WTC11 (cell line): ENCODE results near the gene DHRS4L2. TPM values are rescaled to one million over a fixed set of nuclear protein-coding genes. Genes with fewer than 3 reads are reported as not detected.
"Not testable (repeated sequence)": the region's sequence is repeated elsewhere in the genome, so short reads cannot be mapped to it uniquely, and the experiment has no call there.

Experiments
- ATAC-seq: fragments of 200-7000 bp; cut with Tn5 transposase; 2 replicates; pipeline ENCODE4 v1.10.0; 2021; ENCODE audit warnings: mild to moderate bottlenecking, moderate library complexity
- CTCF ChIA-PET: fragments of 300-600 bp; sonication (Branson Sonifier 250); formaldehyde crosslinking; loops from one replicate; lab custom pipeline; 2021; ENCODE audit warnings: antibody characterized with exemption; lab: Charles Lee
- POLR2A ChIA-PET: fragments of 350-600 bp; sonication (Branson Sonifier 250); formaldehyde crosslinking; loops from one replicate; lab custom pipeline; 2021; ENCODE audit warnings: antibody characterized with exemption; lab: Charles Lee
- DNase-seq: peaks from one replicate; pipeline ENCODE4 v3.0.0; 2021; ENCODE audit warnings: low spot score
- H3K27ac Mint-ChIP-seq: 2 replicates; pipeline ENCODE4 v1.8.0; 2021; ENCODE audit warnings: mixed read lengths
- H3K27me3 Mint-ChIP-seq: 2 replicates; pipeline ENCODE4 v1.8.0; 2021; ENCODE audit warnings: low read depth, mild to moderate bottlenecking, moderate library complexity, mixed read lengths
- H3K36me3 Mint-ChIP-seq: 2 replicates; pipeline ENCODE4 v1.8.0; 2021; ENCODE audit warnings: mixed read lengths
- H3K4me1 Mint-ChIP-seq: 2 replicates; pipeline ENCODE4 v1.8.0; 2022; ENCODE audit warnings: mixed read lengths
- H3K4me3 Mint-ChIP-seq: 2 replicates; pipeline ENCODE4 v1.8.0; 2021; ENCODE audit warnings: mild to moderate bottlenecking, moderate library complexity, mixed read lengths
- H3K9me3 Mint-ChIP-seq: 2 replicates; pipeline ENCODE4 v1.8.0; 2021; ENCODE audit warnings: mixed read lengths
- ARID4B ChIP-seq: sonication (generic); formaldehyde crosslinking; IDR thresholded peaks from 2 replicates; pipeline ENCODE4 v1.8.0; 2023; ENCODE audit warnings: missing genetic modification reagents, mild to moderate bottlenecking, borderline replicate concordance
- ETV6 ChIP-seq: sonication (generic); formaldehyde crosslinking; IDR thresholded peaks from 2 replicates; pipeline ENCODE4 v1.8.1; 2022; ENCODE audit warnings: mild to moderate bottlenecking, missing genetic modification reagents
- GABPB1 ChIP-seq: sonication (generic); formaldehyde crosslinking; IDR thresholded peaks from 2 replicates; pipeline ENCODE4 v1.8.1; 2023; ENCODE audit warnings: mild to moderate bottlenecking, missing genetic modification reagents
- GTF2I ChIP-seq: fragments of 250-450 bp; sonication (Bioruptor Pico); conservative IDR thresholded peaks from 2 replicates; pipeline ENCODE4 v1.4.0; 2021; ENCODE audit warnings: mild to moderate bottlenecking
- HMGXB4 ChIP-seq: sonication (generic); formaldehyde crosslinking; IDR thresholded peaks from 2 replicates; pipeline ENCODE4 v1.8.1; 2023; ENCODE audit warnings: mild to moderate bottlenecking, moderate library complexity, missing genetic modification reagents
- PRDM15 ChIP-seq: sonication (generic); formaldehyde crosslinking; IDR thresholded peaks from 2 replicates; pipeline ENCODE4 v1.8.0; 2022; ENCODE audit warnings: missing genetic modification reagents
- TP53 ChIP-seq: sonication (generic); formaldehyde crosslinking; IDR thresholded peaks from 2 replicates; pipeline ENCODE4 v1.8.1; 2023; ENCODE audit warnings: mild to moderate bottlenecking, missing genetic modification reagents
- ZNF671 ChIP-seq: fragments of 250-450 bp; sonication (Bioruptor Pico); IDR thresholded peaks from 2 replicates; pipeline ENCODE4 v1.8.0; 2021; ENCODE audit warnings: mild to moderate bottlenecking
- total RNA-seq: library from RNA; stranded (reverse); gene quantifications from 3 replicates; pipeline ENCODE4 v1.2.3, GENCODE V29; 2021
- TF ChIP-seq, protein P1 (sequence below): fragments of 200-600 bp; IDR thresholded peaks from 2 replicates; pipeline ENCODE4 v1.8.0; 2022; ENCODE audit warnings: antibody characterized with exemption
- TF ChIP-seq, protein P2 (sequence below): sonication (generic); formaldehyde crosslinking; IDR thresholded peaks from 2 replicates; pipeline ENCODE4 v1.8.1; 2023; ENCODE audit warnings: mild to moderate bottlenecking, missing genetic modification reagents

DHRS4L2 gene
- total RNA-seq, 1 experiment from 2014 or later, result 10.2 TPM

DNA sequence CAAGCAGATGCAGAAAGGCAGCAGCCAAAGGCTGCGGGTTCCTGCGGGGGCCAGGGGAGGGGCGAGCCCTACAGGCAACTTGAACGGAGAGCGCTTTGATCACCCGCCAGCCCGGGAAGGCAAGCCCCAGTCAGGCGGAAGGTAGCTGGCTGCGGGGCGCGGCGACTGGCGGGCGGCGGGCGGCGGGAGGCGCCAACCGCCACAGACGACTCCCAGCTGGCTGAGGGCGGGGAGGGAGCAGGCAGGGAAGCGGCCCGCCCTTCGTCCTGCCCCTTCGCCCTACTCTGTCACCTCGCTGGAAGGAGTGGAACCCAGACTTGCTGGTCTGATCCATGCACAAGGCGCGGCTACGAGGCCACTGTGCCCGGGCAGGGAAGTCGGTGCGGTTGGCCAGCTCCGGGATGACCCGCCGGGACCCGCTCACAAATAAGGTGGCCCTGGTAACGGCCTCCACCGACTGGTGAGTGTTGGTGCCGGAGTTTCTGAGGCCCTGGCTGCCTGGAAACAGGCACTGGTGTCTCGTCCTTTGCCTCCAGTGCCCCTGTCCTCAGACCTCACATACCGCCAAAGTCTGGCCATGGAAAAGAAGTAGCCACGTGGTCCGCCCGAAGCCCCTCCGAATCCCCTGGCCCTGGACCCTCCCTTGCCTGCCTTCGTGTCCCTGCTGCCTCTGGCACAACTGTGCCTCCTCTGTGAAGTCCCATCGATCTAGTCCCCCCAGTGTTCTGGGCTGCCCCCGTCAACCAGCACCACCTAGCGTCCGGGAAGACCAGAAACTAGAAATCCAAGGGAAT is 47.6 kb downstream of the DHRS4L2 start (continued):
- TF ChIP-seq, protein P1, sequence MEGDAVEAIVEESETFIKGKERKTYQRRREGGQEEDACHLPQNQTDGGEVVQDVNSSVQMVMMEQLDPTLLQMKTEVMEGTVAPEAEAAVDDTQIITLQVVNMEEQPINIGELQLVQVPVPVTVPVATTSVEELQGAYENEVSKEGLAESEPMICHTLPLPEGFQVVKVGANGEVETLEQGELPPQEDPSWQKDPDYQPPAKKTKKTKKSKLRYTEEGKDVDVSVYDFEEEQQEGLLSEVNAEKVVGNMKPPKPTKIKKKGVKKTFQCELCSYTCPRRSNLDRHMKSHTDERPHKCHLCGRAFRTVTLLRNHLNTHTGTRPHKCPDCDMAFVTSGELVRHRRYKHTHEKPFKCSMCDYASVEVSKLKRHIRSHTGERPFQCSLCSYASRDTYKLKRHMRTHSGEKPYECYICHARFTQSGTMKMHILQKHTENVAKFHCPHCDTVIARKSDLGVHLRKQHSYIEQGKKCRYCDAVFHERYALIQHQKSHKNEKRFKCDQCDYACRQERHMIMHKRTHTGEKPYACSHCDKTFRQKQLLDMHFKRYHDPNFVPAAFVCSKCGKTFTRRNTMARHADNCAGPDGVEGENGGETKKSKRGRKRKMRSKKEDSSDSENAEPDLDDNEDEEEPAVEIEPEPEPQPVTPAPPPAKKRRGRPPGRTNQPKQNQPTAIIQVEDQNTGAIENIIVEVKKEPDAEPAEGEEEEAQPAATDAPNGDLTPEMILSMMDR, result peak; percentile 37
- no peak for TF ChIP-seq GTF2I
- no peak for TF ChIP-seq ZNF671 (CRISPR knock-in tag)
- TF ChIP-seq ARID4B (CRISPR knock-in tag), result 0 out of 2 replicates have a peak, but pooled peaks have one; percentile 40
- TF ChIP-seq GABPB1 (CRISPR knock-in tag), result peak; percentile 70
- peak; percentile 68; the same call in 1 of the 2 replicates for TF ChIP-seq HMGXB4 (CRISPR knock-in tag)
- TF ChIP-seq, protein P2, sequence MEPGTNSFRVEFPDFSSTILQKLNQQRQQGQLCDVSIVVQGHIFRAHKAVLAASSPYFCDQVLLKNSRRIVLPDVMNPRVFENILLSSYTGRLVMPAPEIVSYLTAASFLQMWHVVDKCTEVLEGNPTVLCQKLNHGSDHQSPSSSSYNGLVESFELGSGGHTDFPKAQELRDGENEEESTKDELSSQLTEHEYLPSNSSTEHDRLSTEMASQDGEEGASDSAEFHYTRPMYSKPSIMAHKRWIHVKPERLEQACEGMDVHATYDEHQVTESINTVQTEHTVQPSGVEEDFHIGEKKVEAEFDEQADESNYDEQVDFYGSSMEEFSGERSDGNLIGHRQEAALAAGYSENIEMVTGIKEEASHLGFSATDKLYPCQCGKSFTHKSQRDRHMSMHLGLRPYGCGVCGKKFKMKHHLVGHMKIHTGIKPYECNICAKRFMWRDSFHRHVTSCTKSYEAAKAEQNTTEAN (CRISPR knock-in tag), result peak; percentile 52; the same call in 1 of the 2 replicates
- TF ChIP-seq PRDM15, result peak; percentile 53; the same call in 1 of the 2 replicates
- TF ChIP-seq TP53 (CRISPR knock-in tag), result peak; percentile 30; the same call in 1 of the 2 replicates
- TF ChIP-seq ETV6 (CRISPR knock-in tag), result peak; percentile 32; the same call in 1 of the 2 replicates

- DNase-seq, ATAC-seq, POLR2A ChIA-PET, H3K36me3 Mint-ChIP-seq: not testable (repeated sequence)
- peaks cover 28% of the 10 kb centered on the region for H3K27me3 Mint-ChIP-seq
- peak overlapping the region; percentile 10; the same call in 1 of the 2 replicates for H3K27ac Mint-ChIP-seq
- peaks cover 12% of the 10 kb centered on the region for H3K9me3 Mint-ChIP-seq
- peak overlapping the region; percentile 91 for H3K4me3 Mint-ChIP-seq
- peaks cover 12% of the 10 kb centered on the region for H3K4me1 Mint-ChIP-seq
- CTCF ChIA-PET, result interaction anchor here (1.2 kb wide), 1 partner anchor 72 kb away, joined by 8 read pairs; no protein-coding TSS in a partner anchor
These were observed 48.4 kb downstream of the DHRS4L2 start for GRCh38 chr14:24036963-24037657.
